HS-5 (cell line): ENCODE results near the gene FAM20C.

Experiments
- DNase-seq: peaks from one replicate; pipeline ENCODE4 v3.0.0-alpha.2; 2012; ENCODE audit warnings: low read depth

The FAM20C gene

DNA sequence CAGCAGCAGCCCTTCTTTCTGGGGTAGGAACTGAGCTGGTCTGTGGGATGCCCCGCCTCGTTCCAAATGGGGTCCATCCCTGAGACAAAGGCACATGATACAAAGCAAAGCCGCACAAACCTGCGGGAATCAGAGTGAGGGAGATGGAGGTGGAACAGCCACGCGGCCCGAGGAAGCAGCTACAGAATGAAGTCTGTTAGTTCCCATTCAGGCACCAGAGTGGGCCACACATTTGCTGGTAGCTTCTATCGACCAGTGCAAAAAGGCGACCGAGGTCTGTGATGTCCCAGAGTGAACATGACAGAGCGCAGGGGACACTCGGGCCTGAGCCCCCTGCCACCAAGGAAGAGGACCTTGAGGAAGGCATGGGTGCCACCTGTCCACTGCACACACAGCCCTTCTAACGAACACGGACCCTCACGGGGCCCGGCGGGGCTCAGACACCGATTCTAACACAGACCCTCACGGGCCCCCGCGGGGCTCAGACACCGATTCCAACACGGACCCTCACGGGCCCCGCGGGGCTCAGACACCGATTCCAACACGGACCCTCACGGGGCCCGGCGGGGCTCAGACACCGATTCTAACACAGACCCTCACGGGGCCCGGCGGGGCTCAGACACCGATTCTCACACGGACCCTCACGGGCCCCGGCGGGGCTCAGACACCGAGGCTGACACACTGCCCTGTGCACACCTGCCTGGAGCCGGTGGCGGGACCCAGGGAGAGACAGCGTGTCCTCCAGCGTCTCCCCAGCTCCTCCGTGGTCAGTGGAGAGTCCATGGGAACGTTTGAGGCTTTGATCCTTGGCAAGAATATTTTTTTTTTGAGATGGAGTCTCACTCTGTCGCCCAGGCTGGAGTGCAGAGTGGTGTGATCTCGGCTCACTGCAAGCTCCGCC lies 32.8 kb upstream of the FAM20C start:
- no peak for DNase-seq

DNA sequence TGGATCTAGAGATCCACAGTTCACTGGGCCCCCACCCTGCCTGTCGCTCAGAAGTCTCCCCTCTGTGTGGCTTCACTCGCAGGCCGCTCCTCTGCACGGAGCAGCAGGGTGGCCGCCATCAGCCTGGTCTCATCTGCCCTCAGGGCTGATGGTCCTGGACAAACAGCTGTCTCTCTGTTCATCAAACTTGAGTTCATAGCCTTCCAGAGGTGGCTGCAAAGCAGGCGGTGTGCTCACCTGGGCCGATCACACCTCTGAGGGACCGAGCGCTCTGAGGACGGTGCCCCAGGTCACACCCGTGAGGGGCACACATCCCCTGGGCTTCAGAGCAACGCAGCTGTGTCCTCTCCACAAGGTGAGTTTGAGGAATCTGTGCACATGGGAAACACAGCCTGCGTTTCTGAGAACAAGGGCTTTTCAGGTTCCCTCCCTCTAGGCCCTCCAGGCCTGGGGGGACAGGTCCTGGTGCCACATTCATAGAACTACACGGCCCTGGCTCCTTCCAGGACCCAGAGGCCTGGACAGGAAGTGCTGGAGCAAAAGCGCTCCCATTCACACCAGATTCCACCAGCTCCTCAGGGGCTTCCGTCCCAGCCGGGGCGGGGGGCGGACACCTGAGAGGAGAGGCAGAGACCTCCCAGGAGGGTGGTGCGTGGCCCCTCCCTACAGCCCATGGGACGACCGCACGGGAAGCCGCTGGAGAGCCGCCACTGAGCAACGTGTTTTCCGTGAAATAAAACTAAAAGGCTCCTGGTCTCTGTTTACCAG lies 31.2 kb upstream of the FAM20C start:
- DNase-seq, result no peak

DNA sequence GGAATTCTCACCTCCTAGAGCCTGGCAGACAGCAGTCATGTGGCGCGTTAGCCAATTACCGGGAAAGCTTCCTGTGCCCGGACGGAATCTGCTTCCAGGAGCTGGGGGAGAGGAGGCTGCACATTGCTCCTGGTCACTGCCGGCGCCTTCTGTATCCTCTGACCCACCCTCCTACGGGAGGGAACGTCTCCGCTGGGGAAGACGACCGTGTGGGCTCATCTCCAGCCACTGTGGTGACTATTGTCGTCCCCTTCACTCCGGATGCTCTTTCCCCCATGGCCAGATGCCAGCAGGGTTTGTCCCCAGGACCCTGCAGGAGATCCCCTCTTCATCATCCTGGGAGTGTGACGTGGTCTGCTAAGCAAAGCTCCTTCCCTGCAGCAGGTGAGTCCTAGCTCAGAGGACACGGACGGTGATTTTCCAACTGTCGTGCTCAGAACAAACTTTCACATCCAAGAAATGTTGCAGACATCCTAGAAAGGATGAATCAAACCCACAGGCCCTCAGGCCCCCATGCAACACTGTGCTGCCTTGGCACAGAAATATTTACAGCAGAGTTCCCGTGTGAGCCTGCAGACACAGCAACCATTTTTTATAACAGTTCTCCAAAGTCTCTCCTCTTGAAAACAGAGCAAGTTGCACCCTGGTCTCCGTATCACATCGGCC lies 29.6 kb upstream of the FAM20C start:
- DNase-seq, result no peak

DNA sequence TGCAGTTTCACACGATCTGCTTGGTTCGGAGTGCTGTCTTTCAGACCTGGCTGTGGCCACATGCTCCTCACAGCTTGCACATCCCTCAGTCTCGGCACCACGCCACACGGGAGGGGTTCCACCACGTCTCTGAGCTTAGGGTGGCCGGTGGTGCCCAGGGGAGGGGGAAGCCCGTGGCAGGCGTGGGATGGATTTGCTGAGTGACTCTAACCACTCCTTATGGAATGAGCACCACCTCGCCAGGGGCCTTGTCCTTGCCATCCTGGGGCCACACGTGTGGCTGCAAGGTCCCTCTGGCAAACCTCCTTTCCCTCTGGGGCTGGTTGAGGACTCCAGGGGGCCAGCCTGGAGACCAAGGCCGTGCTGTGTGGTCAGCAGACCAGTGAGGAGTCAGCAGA lies 29.1 kb upstream of the FAM20C start:
- no peak for DNase-seq

DNA sequence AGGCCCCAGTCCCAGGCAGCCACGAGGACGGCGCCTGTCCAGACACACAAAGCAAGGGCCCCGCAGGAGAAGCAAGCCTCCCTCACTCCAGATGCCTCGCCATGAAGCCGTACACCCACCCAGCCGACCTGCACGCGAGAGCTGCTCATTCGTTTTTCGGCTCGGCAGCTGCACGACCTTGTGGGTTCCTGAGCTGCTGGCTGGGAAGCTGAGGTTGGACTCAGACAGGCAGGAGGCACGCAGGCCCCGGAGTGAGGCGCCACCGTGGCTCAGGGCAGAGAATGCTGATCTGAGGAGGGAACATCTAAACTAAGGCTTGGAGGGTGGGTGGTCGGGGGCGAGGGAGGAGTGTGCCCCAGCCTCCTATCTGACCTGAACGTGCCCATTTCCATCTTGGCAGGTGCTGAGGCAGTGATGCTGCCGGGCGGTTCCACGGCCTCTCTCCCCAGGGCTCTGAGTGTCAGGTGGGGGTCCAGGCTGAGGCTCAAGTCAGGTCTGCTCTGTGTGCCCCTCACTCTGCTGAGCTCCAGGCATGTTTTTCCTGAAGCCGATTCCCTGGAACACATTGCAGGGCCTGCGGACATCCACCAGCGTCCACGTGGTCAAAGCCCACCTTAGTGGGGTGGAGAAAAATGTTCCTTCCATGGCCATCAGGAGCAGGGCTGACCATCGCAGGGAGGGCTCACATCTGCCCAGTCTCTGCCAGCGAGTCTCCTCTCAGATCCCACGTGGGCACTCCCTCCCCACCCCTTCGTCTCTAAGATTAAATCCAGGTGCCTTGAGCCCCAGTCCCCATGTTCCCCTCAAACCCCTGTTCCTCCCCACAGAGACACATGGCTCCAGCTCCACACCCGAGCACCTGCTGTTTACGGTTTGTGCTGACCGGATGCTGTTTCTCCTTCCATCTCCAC lies 28.1 kb upstream of the FAM20C start:
- DNase-seq, result no peak

DNA sequence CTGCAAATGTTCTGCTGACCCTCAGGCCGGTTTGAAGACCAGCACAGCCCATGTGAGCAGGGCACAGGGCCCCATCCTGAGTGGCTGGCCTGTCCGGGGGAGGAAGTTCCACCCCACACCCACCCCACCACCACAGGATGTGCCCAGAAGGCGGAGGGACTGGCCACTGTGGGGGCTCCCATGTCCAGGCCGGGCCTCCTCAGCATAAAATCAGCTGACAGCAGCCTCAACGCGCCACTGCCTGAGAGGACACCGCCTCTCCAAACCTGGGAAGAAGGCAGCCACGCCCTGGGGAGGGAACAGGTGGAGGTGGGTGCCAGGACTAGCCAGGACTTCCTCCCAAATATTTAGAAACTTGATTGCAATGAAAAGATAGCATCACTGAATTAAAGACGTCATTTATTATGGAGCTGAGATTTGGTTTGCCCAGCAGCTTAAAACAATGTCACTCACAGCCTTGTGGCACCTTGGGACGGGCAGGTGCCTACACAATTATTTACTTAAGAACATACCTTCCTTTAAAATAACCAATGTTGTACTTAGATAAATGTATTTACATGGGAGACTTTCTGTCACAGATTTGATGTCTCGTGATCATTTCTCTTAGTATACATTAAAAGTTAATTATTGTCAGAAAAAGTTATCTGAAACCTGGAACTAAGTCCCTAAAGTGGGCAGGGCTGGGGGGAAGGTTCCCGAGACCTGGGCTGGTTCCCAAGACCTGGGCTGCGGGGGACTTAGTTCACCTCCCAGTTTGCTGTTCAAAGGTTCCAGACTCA lies 27.3 kb upstream of the FAM20C start:
- DNase-seq, result no peak

DNA sequence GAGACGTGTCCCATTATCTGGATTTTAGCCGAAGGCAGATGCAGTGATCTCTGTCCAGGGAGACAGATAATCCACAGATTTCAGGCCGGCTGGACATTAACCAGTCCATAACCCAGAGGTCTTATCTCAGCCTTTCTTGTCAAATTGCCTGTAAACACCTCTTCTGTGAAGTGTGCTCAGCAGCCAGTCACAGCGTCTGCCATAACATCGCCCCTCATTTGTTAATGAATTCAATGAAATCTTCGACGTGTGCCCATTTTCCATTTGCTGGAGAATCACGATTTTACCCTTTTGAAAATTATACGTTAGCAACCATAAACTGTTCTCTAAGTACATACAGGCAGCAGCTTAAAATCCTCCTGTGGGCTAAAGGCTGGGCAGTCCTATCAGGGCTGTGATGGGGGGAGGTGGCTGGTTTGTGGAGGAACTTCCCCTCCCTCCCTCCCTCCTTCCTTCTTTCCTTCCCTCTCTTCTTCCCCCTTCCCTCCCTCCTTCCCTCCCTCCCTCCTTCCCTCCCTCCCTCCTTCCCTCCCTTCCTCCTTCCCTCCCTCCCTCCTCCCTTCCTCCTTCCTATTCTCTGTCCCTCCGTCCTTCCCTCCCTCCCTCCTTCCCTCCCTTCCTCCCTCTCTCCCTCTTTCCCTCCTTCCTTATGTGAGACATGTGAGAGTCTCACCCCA lies 26.6 kb upstream of the FAM20C start:
- no peak for DNase-seq

DNA sequence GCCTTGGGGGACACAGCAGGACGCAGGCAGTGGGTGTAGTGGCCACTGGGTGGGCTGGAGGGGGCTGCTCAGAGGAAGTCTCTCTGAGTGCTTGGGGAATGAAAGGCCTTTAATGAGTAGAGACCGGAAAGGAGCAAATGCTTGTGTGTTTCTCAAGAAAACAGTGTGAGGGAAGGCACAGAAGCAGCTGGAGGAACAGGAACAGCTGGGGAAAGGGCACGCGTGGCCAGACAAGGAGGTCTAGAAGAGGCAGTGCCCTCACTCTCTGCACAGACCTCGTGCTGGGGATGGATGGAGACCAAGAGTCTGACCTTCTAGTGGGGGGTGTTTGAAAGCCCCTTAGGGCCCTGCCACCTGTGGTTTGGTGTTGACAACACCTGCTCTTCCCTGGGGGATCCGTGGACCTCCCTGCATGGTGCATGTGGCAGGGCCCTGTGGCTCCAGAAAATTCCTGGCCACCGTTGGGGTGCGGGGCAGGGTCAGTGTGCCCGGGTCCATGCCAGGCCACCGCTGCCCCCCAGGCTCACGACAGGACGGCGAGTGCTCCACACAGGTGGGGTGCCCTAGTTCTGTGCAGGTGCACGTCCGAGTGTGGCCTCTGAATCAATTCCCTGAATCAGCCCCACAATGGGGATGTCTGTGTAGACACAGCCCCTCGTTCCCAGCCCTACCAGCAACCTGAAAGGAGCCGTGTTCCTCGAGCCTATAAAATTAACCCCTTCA lies 25.9 kb upstream of the FAM20C start:
- no peak for DNase-seq

DNA sequence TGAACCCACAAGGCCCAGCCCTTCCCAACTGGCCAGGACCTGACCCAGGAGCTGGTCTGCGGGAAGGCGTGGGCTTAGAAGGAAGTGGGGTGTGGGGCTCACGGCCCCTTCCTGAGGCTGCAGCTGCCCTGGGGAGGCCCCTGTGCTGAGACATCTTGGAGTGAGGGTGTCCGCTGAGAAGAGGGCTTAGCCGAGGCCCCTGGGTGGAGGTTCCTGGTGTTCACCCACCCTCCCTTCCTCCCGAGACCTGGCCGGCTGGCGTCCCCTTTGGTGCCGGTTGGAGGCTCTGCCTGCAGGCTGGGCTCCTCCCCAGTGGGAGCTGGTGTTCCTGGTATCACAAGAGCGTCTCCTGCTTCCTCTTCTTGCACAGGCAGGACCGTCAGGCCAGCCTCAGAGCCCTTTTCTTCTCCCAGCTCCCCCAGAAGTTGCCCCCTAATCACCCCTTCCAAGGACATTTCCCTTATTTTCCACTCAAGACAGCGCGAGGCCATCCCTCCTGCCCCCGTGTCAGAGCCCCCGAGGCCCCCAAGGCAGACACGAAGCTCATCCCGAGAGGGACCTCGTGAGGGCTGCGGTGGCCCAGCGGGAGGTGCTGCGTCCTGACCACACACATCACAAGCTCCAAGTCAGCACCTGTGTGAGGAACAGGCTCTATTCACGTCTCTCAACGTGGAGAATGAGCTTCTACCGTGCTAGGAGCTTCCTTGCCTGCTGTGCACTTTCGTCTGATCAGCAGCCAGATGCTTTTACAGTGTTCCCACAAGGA lies 25.1 kb upstream of the FAM20C start:
- DNase-seq, result no peak

DNA sequence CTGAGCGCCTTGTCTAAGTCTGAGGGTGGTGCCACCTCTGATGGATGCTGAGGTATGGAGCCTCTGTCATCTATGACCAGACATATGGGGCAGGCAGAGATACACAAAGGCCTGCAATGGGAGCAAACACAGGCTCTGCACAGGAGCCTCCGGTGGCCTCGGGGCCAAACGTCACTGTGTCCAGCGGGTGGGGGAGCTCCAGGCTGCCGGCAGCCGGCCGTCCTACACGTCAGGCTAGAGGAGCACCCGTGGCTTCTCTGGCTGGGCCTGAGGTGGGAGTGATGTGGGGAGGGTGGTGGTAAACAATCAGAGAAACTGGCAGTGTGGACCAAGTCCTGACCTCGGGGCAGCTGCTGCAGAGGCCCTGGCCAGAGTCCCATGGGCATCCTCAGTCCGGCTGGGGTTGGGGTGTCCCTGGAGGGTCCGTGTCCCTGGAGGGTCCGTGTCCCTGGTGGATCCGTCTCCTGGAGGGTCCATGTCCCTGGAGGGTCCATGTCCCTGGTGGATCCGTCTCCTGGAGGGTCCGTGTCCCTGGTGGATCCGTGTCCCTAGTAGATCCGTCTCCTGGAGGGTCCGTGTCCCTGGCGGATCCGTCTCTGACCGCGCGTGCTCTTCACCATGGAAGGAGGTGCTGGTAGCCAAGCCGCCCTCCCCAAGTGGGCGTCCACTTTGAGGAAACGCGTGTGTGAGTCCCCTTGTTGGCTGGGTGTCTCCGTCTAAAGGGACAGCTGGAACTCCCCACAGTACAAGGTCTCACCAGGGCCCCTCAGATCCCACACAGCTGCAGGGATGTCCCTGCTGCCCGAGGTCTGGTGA lies 24.2 kb upstream of the FAM20C start:
- no peak for DNase-seq

DNA sequence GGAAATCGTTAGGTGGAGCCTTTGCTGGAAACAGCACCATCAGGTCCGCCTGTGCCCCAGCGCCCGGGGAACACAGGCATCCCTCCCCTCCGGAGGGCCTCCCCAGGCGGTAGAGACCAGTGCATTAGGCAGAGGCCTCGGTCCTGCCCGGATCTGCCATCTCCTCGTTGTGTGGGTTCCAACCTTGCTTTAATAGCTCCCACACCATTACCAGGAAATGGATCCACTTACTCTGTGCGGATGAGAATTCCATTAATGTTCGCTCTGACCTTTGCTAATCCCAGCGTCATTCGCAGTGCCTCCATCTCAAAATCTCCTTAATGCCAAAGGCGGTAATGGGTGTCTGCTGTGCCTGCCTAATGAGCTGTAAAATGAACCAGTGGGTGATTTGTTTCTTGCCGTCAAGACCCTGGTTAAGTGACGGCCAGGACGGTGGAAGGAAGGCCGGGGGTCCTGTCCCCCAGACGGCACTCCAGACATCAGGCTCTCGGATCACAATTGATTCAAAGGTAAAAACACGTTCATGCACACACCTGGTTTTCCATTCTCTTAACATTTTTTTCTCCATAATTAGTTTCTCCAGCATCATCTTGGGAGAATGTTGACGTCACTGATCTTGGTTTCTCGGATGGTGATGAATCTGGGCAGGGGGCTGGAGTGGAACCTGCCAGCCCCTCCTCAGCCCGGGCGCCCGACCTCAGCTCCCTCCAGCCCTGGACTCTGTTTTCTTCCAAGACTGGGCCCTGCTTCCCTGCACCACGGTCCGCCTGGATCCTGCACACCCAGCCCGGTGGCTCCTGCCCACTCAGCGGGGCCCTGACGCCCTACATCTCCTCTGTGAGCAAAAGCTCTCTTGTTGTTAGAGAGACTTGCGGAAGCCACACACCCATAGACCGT lies 22.8 kb upstream of the FAM20C start:
- DNase-seq, result no peak

DNA sequence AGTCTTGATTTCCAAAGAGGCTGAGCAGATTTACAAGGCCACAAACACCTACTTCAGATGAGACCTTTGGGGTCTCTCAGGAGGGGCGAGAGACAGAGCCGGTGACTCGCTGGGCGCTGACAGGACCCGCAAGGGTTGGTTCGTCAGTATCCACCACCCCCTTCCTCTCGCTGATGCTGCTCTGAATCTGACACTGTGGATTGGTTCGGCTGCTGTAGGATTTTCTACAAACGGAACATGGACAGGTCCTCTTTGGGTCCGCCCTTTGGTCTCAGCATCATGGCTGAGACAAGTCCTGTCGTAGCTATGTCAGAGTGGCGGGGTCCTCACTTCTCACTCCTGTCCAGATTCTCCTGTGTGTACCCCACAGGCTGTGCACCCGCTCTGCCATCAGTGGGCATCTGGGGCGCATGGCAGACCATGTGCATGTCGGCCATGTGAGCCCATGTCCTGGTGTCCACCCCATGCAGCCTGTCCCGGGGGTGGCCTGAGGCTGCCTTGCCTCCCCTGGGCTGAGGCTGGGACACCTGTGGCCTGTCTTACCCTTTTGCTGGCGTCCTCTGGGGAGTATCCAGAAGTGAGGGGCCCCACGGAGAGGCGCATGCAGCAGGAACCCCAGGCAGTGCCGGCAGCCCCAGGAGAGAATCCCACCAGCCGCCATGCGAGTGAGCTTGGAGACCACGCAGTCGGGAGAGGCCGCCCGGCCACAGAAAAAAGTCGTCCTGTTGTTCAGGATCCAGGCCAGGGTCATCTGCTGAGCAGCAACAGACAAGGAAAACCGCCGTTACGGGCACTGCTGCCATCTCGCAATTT lies 21.6 kb upstream of the FAM20C start:
- no peak for DNase-seq

DNA sequence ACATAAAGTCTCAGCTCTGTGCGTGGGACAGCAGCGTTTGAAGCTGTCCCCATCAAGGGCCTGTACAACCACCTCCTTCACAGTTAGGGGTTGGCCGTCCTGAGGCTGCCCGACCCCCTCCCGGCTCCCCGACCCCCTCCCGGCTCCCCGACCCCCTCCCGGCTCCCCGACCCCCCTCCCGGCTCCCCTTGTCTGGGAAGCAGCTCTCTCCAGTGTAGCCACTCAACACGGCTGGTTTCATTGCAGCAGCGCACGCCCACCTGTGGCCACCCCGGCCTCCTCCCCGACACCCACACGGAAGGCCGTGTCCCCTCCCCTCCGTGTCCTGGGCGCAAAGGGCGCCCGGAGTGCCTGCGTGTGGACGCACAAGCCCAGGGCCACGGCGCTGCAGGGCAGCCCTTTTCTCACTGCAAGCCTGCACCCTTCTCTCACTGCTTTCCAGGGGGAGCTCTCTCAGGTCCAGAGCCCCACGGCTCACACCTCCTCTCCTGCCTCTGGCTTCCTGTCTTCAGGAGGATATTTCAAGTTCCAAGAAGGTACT lies 20.9 kb upstream of the FAM20C start:
- DNase-seq, result no peak

DNA sequence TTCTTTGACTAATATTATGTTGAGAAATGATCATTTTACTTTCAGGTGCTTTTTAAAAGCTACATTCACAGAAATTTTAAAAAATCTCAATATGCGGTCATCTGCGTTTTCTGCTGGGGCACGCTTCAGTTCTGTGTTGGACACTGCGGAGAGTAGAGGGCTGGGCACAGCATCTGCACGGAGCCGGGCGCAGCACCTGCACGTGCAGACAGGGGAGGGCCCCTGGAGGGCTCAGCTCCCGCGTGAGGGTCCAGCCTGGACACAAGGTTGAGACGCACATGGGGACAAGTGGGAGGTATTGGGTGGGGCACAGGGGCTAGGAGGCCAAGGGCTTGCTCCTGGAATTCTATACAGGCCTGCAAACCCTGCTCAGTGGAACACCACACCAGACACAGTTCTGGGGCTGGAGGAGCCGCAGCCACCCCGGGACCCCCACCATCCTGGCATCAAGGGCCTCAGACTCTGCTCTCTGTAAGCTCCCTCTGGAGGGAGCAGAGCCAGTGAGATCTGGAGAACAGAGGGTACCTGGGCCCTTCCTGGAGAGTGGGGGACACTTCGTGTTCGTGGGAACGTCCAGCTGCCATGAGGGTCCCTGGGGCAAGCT lies 20.4 kb upstream of the FAM20C start:
- no peak for DNase-seq

DNA sequence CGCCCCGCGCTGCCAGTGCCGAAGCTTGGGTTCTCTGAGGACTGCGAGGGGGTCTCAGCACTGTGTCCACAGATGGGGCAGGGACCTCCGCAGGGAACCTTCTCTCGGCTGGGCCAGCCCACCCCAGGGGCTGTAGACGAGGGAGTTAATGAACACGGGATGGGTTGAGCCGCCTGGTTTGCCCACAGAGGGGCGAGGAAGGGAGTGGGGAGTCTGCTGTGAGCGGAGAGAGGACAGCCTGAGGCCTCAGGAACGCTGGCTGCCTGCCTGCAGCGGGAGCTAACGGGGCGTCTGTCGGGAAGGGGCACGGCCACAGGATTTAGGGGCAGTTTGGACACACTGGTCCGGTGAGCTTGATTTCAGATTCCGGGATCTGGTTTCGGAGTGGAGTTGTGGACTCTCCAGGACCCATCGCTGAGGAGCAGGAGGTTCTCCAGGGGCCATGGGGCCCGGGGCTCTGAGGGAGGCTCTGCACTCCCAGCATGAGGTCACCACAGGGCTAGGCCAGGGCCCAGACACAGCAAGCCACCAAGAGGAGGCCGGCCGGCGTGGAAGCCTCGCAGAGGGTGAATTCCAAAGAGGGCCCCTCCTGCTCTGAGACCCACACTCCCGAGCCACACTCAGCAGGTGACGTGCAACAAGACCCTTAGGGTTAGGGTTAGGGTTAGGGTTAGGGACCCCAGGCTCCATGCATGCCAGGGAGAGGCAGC lies 19.0 kb upstream of the FAM20C start:
- DNase-seq, result no peak
